Suprapubic skin (tissue), 4 donors: Measurements from ENCODE around the gene TCF12.

Source experiments
- EP300 ChIP-seq: sonication (generic); formaldehyde crosslinking; IDR thresholded peaks from one replicate; pipeline ENCODE4 v1.6.1; 2017; ENCODE audit warnings: antibody characterized with exemption
- POLR2A ChIP-seq, 2 donors: fragments of 450-650 bp; IDR thresholded peaks; one replicate each; pipeline ENCODE4 v1.6.1; 2017; ENCODE audit warnings: antibody characterized with exemption in 2 of 2, mild to moderate bottlenecking in 2 of 2, moderate library complexity in 2 of 2
- POLR2AphosphoS5 ChIP-seq, 3 donors: sonication (generic); formaldehyde crosslinking; IDR thresholded peaks; one replicate each; pipeline ENCODE4 v1.6.1; 2017; ENCODE audit warnings: antibody characterized with exemption in 3 of 3
- TF ChIP-seq, protein P1 (sequence below), 2 donors: fragments of 200-600 bp in 1 of 2; fragments of 450-650 bp in 1 of 2; sonication (generic) in 1 of 2; IDR thresholded peaks; one replicate each; pipeline ENCODE4 v1.5.1; 2016 to 2019; ENCODE audit warnings: antibody characterized with exemption in 2 of 2, mild to moderate bottlenecking in 1 of 2, moderate library complexity in 1 of 2

DNA sequence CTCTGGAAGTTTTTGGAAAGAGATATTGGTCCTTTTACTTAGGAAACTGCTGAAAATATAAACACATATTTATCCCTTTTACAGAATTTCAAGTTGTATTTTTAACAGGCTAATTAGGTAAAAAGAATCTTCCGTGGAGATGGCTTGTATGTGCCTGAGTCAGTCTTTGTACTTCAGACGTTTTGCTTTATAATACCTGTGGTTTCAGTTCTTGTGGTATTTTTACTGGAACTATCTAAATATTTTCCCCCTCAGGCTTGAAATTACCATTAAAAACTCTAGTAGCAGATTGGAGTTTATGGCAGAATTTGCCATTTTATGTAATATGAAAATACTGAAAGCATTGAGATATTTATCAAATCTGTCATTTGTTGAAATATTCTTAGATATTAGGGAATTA, 306.2 kb downstream of the TCF12 start:
- TF ChIP-seq, protein P1, sequence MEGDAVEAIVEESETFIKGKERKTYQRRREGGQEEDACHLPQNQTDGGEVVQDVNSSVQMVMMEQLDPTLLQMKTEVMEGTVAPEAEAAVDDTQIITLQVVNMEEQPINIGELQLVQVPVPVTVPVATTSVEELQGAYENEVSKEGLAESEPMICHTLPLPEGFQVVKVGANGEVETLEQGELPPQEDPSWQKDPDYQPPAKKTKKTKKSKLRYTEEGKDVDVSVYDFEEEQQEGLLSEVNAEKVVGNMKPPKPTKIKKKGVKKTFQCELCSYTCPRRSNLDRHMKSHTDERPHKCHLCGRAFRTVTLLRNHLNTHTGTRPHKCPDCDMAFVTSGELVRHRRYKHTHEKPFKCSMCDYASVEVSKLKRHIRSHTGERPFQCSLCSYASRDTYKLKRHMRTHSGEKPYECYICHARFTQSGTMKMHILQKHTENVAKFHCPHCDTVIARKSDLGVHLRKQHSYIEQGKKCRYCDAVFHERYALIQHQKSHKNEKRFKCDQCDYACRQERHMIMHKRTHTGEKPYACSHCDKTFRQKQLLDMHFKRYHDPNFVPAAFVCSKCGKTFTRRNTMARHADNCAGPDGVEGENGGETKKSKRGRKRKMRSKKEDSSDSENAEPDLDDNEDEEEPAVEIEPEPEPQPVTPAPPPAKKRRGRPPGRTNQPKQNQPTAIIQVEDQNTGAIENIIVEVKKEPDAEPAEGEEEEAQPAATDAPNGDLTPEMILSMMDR (IDR thresholded peaks at IDR 0.05) = no peak
- TF ChIP-seq POLR2A (IDR thresholded peaks at IDR 0.05) (no peak), POLR2AphosphoS5 (IDR thresholded peaks at IDR 0.05) (no peak), EP300 (no peak)
